ENCODE results near the gene PARL.

PARL gene

GRCh38 chr3:183822631-183823030, 62.0 kb downstream of the PARL start:
- ChIA-PET CTCF (no interaction called here), POLR2A (no interaction called here)
- DNase-seq (ENCODE audit: extremely low spot score), result no peak
- TF ChIP-seq FOXM1 (IDR thresholded peaks at IDR 0.05; ENCODE audit: borderline replicate concordance), result no peak
- TF ChIP-seq TARDBP (IDR thresholded peaks at IDR 0.05), result no peak
- TF ChIP-seq NFRKB (IDR thresholded peaks at IDR 0.05), result no peak
- TF ChIP-seq HDGF (IDR thresholded peaks at IDR 0.05; ENCODE audit: borderline replicate concordance), result no peak
- TF ChIP-seq ARNT (IDR thresholded peaks at IDR 0.05), result no peak
- no peak for TF ChIP-seq SUZ12 (IDR thresholded peaks at IDR 0.05)
- TF ChIP-seq PKNOX1 (IDR thresholded peaks at IDR 0.05), result no peak
- TF ChIP-seq L3MBTL2 (conservative IDR thresholded peaks at IDR 0.05), result no peak
- TF ChIP-seq FOXK2 (IDR thresholded peaks at IDR 0.05), result no peak
- TF ChIP-seq FOXA1 (IDR thresholded peaks at IDR 0.05), result no peak
- no peak for TF ChIP-seq BHLHE40 (IDR thresholded peaks at IDR 0.05; ENCODE audit: borderline replicate concordance)
- no peak for TF ChIP-seq ZNF384 (IDR thresholded peaks at IDR 0.05)
- TF ChIP-seq SP1 (IDR thresholded peaks at IDR 0.05), result no peak
- TF ChIP-seq ELF4 (IDR thresholded peaks at IDR 0.05), result no peak

- DNase-seq (ENCODE audit: extremely low spot score), result no peak
- TF ChIP-seq CTBP1 (IDR thresholded peaks at IDR 0.05; ENCODE audit: borderline replicate concordance) (no peak), L3MBTL2 (conservative IDR thresholded peaks at IDR 0.05) (no peak), SUZ12 (IDR thresholded peaks at IDR 0.05) (no peak), FOXK2 (IDR thresholded peaks at IDR 0.05) (no peak), BHLHE40 (IDR thresholded peaks at IDR 0.05; ENCODE audit: borderline replicate concordance) (no peak), TARDBP (IDR thresholded peaks at IDR 0.05) (no peak), ELF4 (IDR thresholded peaks at IDR 0.05) (no peak), NFRKB (IDR thresholded peaks at IDR 0.05) (no peak), ZNF384 (IDR thresholded peaks at IDR 0.05) (no peak), ARNT (IDR thresholded peaks at IDR 0.05) (no peak), SP1 (IDR thresholded peaks at IDR 0.05) (no peak), FOXA1 (IDR thresholded peaks at IDR 0.05) (no peak), HDGF (IDR thresholded peaks at IDR 0.05; ENCODE audit: borderline replicate concordance) (no peak), LEF1 (IDR thresholded peaks at IDR 0.05; ENCODE audit: borderline replicate concordance) (no peak)
- CTCF ChIA-PET, result no interaction called here
- POLR2A ChIA-PET, result no interaction called here
These were observed 64.8 kb downstream of the PARL start for GRCh38 chr3:183819831-183820230.

- CTCF ChIA-PET, result no interaction called here
- TF ChIP-seq ARNT (IDR thresholded peaks at IDR 0.05) (no peak), FOXM1 (IDR thresholded peaks at IDR 0.05; ENCODE audit: borderline replicate concordance) (no peak), NFRKB (IDR thresholded peaks at IDR 0.05) (no peak), TARDBP (IDR thresholded peaks at IDR 0.05) (no peak), FOXK2 (IDR thresholded peaks at IDR 0.05) (no peak), LEF1 (IDR thresholded peaks at IDR 0.05; ENCODE audit: borderline replicate concordance) (no peak), FOXA1 (IDR thresholded peaks at IDR 0.05) (no peak), SUZ12 (IDR thresholded peaks at IDR 0.05) (no peak), HDGF (IDR thresholded peaks at IDR 0.05; ENCODE audit: borderline replicate concordance) (no peak), PKNOX1 (IDR thresholded peaks at IDR 0.05) (no peak), ELF4 (IDR thresholded peaks at IDR 0.05) (no peak), ZNF384 (IDR thresholded peaks at IDR 0.05) (no peak), CTBP1 (IDR thresholded peaks at IDR 0.05; ENCODE audit: borderline replicate concordance) (no peak)
- DNase-seq (ENCODE audit: extremely low spot score), result no peak
- POLR2A ChIA-PET, result no interaction called here
These were observed 65.7 kb downstream of the PARL start for GRCh38 chr3:183818706-183819624.

- CTCF ChIA-PET, result no interaction called here
- TF ChIP-seq FOXA1 (IDR thresholded peaks at IDR 0.05), result no peak
- no peak for TF ChIP-seq BHLHE40 (IDR thresholded peaks at IDR 0.05; ENCODE audit: borderline replicate concordance)
- no peak for TF ChIP-seq HDGF (IDR thresholded peaks at IDR 0.05; ENCODE audit: borderline replicate concordance)
- no peak for TF ChIP-seq NFRKB (IDR thresholded peaks at IDR 0.05)
- TF ChIP-seq ZNF384 (IDR thresholded peaks at IDR 0.05), result no peak
- TF ChIP-seq TARDBP (IDR thresholded peaks at IDR 0.05), result no peak
- no peak for TF ChIP-seq ARNT (IDR thresholded peaks at IDR 0.05)
- no peak for TF ChIP-seq ELF4 (IDR thresholded peaks at IDR 0.05)
- TF ChIP-seq PKNOX1 (IDR thresholded peaks at IDR 0.05), result no peak
- no peak for TF ChIP-seq L3MBTL2 (conservative IDR thresholded peaks at IDR 0.05)
- no peak for TF ChIP-seq FOXK2 (IDR thresholded peaks at IDR 0.05)
- no peak for TF ChIP-seq FOXM1 (IDR thresholded peaks at IDR 0.05; ENCODE audit: borderline replicate concordance)
- TF ChIP-seq LEF1 (IDR thresholded peaks at IDR 0.05; ENCODE audit: borderline replicate concordance), result no peak
- TF ChIP-seq SP1 (IDR thresholded peaks at IDR 0.05), result no peak
- no peak for TF ChIP-seq SUZ12 (IDR thresholded peaks at IDR 0.05)
- no peak for TF ChIP-seq CTBP1 (IDR thresholded peaks at IDR 0.05; ENCODE audit: borderline replicate concordance)
- DNase-seq (ENCODE audit: extremely low spot score), result no peak
- POLR2A ChIA-PET, result no interaction called here
These were observed 66.5 kb downstream of the PARL start for GRCh38 chr3:183818041-183818620.

- no peak for TF ChIP-seq SP1 (IDR thresholded peaks at IDR 0.05)
- no peak for TF ChIP-seq BHLHE40 (IDR thresholded peaks at IDR 0.05; ENCODE audit: borderline replicate concordance)
- TF ChIP-seq PKNOX1 (IDR thresholded peaks at IDR 0.05), result no peak
- ChIA-PET POLR2A (no interaction called here), CTCF (no interaction called here)
- no peak for DNase-seq (ENCODE audit: extremely low spot score)
These were observed 67.0 kb downstream of the PARL start for GRCh38 chr3:183817639-183818038.

Measured in HEK293T (cell line).